Spleen (tissue), 13 donors: ENCODE data around the gene DNPH1. TPM values are rescaled to one million over a fixed set of nuclear protein-coding genes. Genes with fewer than 3 reads are reported as not detected.

Experiments used
- DNase-seq: peaks from one replicate; pipeline ENCODE4 v3.0.0-alpha.2; 2020
- H3K27ac ChIP-seq, 8 donors: fragments of 200-600 bp; sonication (generic) in 7 of 8; 1 replicate in 4 of 8; 2 replicates in 4 of 8; pipeline versions ENCODE4 v1.5.0 to v1.8.0; 2016 to 2021; ENCODE audit warnings: inconsistent platforms in 4 of 8, mild to moderate bottlenecking in 4 of 8, moderate library complexity in 1 of 8
- H3K27me3 ChIP-seq, 7 donors: fragments of 200-600 bp; sonication (generic) in 6 of 7; replicated peaks in 1 of 7; 1 replicate in 4 of 7; 2 replicates in 3 of 7; pipeline versions ENCODE4 v1.5.0 to v1.8.0; 2016 to 2021; ENCODE audit warnings: inconsistent platforms in 3 of 7, mild to moderate bottlenecking in 1 of 7
- H3K36me3 ChIP-seq, 6 donors: fragments of 200-600 bp; sonication (generic) in 5 of 6; 1 replicate in 4 of 6; 2 replicates in 2 of 6; pipeline versions ENCODE4 v1.5.0 to v1.8.0; 2016 to 2021; ENCODE audit warnings: inconsistent platforms in 2 of 6
- H3K4me1 ChIP-seq, 6 donors: fragments of 200-600 bp; sonication (generic) in 5 of 6; 1 replicate in 3 of 6; 2 replicates in 3 of 6; pipeline versions ENCODE4 v1.5.0 to v1.8.0; 2016 to 2021; ENCODE audit warnings: inconsistent platforms in 3 of 6
- H3K4me3 ChIP-seq, 8 donors: fragments of 200-600 bp; sonication (generic) in 7 of 8; 1 replicate in 4 of 8; 2 replicates in 4 of 8; pipeline versions ENCODE4 v1.5.0 to v1.8.0; 2016 to 2021; ENCODE audit warnings: inconsistent platforms in 4 of 8, mild to moderate bottlenecking in 4 of 8, moderate library complexity in 2 of 8
- H3K9me3 ChIP-seq, 8 donors: fragments of 200-600 bp; sonication (generic) in 7 of 8; 1 replicate in 4 of 8; 2 replicates in 4 of 8; pipeline versions ENCODE4 v1.5.0 to v1.8.0; 2016 to 2021; ENCODE audit warnings: inconsistent platforms in 4 of 8
- CTCF ChIP-seq, 11 experiments: fragments of 200-600 bp in 7 of 11; fragments of 450-650 bp in 4 of 11; sonication (generic) in 4 of 11; IDR thresholded peaks in 8 of 11; conservative IDR thresholded peaks in 3 of 11; 1 replicate in 7 of 11; 2 replicates in 4 of 11; pipeline versions ENCODE4 v1.4.0 to v1.8.0; 2016 to 2021; ENCODE audit warnings: antibody characterized with exemption in 11 of 11, inconsistent platforms in 4 of 11, mild to moderate bottlenecking in 1 of 11
- POLR2A ChIP-seq, 3 donors: fragments of 450-650 bp; IDR thresholded peaks; one replicate each; pipeline ENCODE4 v1.5.1; 2017; ENCODE audit warnings: antibody characterized with exemption in 3 of 3, mild to moderate bottlenecking in 1 of 3
- POLR2AphosphoS5 ChIP-seq, 3 donors: sonication (generic); formaldehyde crosslinking; IDR thresholded peaks; one replicate each; pipeline ENCODE4 v1.5.1; 2017; ENCODE audit warnings: antibody characterized with exemption in 3 of 3
- WGBS, 5 donors: extraction: QIAGEN DNeasy Blood & Tissue Kit in 3 of 5; methylation state at CpG; one replicate each; pipeline versions ENCODE4 v1.1.5 to v1.1.7; 2013 to 2018; 5-methylcytosine and 5-hydroxymethylcytosine counted together
- intact Hi-C: fragments of 100-400 bp; cut with DNase I; formaldehyde crosslinking; loops from one replicate; pipeline ENCODE4 v1.15.0; 2023; ENCODE audit warnings: low total_unique reads
- long read RNA-seq, 2 donors: transcript quantifications; one replicate each; lab custom pipeline, GENCODE V29; 2026
- polyA plus RNA-seq, 3 donors: library from polyadenylated mRNA; stranded (reverse); fragments of 200-250 nt; gene quantifications; one replicate each; pipeline ENCODE4 v1.2.1, GENCODE V29; 2013
- total RNA-seq, 7 donors: library from RNA; depleted of rRNA in 3 of 7; stranded (reverse); fragments of >200 nt in 3 of 7; fragmentation: NEBNext Ultra II Directional in 4 of 7; extraction: Animal tissue kit (Norgen Biotek cat#: 25700) in 4 of 7; gene quantifications; one replicate each; pipeline versions ENCODE4 v1.1.0 to v1.2.1, GENCODE V29; 2016 to 2021
- donor health status: healthy with polysubstance abuse.
- donor health status: DM: no; HTN: no; CAD: no; lungs with moderate emphysema.
- donor health status: DM: no; HTN: no; CAD: no.
- donor health status: Bipolar disorder and iron deficiency.
- donor health status: healthy.
- donor health status: DM: no; HTN: no; CAD: no.
- donor health status: DM: yes; HTN: yes; CAD: no.

The DNPH1 gene
- 10 to 100 TPM; 33.2 to 94.8 (median 54.0) TPM for total RNA-seq
- 100 to 1,000 TPM; 126 to 201 (median 153) TPM for polyA plus RNA-seq
- long read RNA-seq, donor 1, transcript DNPH1-201 (4 exons, 657 nt) = major isoform, 61 of 95 reads
- long read RNA-seq, donor 1, transcript DNPH1-202 (3 exons, 796 nt) = minor isoform, 7 of 95 reads
- long read RNA-seq, donor 1, partial matches to known transcripts = 26 of 95 reads
- long read RNA-seq, donor 1, other reads (novel, unspliced or antisense) = 0 of 95 reads
- long read RNA-seq, donor 2, transcript DNPH1-202 (3 exons, 796 nt) = minor isoform, 10 of 120 reads
- long read RNA-seq, donor 2, transcript DNPH1-201 (4 exons, 657 nt) = major isoform, 67 of 120 reads
- long read RNA-seq, donor 2, partial matches to known transcripts = 41 of 120 reads
- long read RNA-seq, donor 2, other reads (novel, unspliced or antisense) = 0 of 120 reads

GRCh38 chr6:43228951-43229802, at the start of gene DNPH1:
Gene DNPH1 (minus strand): TSS chr6:43229481. CDS start chr6:43229456, 25 bp downstream.
- DNase-seq = peak; percentile 95
- Histone ChIP-seq H3K4me1 (peaks cover 14 to 58% (median 36%) of the 10 kb centered on the region in 6 donors), H3K27ac (peak within 1 kb of the TSS; percentile 48 to 85 (median 80)), H3K36me3 (peaks cover 0 to 14% (median 0%) of the 10 kb centered on the region in 6 donors), H3K9me3 (no peaks in the 10 kb centered on the region), H3K27me3 (no peaks in the 10 kb centered on the region), H3K4me3 (peak within 1 kb of the TSS; percentile 55 to 77 (median 64))
- WGBS, 5 donors = 2 to 6% (median 2%) methylated on average over 24 to 82 of the region's 82 CpGs
- intact Hi-C loops = no loop called here
- TF ChIP-seq POLR2AphosphoS5 (IDR thresholded peaks at IDR 0.05) (peak; percentile 54 to 77 (median 76)), CTCF (IDR thresholded peaks at IDR 0.05 in 8 of 11, conservative IDR thresholded peaks at IDR 0.05 in 3 of 11) (peak; percentile 46 to 99 (median 94)), POLR2A (IDR thresholded peaks at IDR 0.05) (no peak)

- no peak for TF ChIP-seq CTCF (IDR thresholded peaks at IDR 0.05 in 8 of 11, conservative IDR thresholded peaks at IDR 0.05 in 3 of 11)
- no peak for TF ChIP-seq POLR2AphosphoS5 (IDR thresholded peaks at IDR 0.05)
- no peak for TF ChIP-seq POLR2A (IDR thresholded peaks at IDR 0.05)
- Histone ChIP-seq H3K27ac (no peak overlapping the region), H3K4me1 (peaks cover 4 to 25% (median 22%) of the 10 kb centered on the region in 6 donors), H3K36me3 (no peaks in the 10 kb centered on the region), H3K27me3 (peaks cover 0 to 70% (median 26%) of the 10 kb centered on the region in 7 donors), H3K9me3 (no peaks in the 10 kb centered on the region), H3K4me3 (no peak overlapping the region)
- WGBS, 5 donors = 65 to 86% (median 70%) methylated on average over 4 of the region's 4 CpGs
- DNase-seq = no peak
- intact Hi-C loops = no loop called here
These were observed 49.3 kb upstream of the DNPH1 start for GRCh38 chr6:43278524-43279078.

- TF ChIP-seq POLR2A (IDR thresholded peaks at IDR 0.05) = no peak
- no peak for TF ChIP-seq POLR2AphosphoS5 (IDR thresholded peaks at IDR 0.05)
- TF ChIP-seq CTCF (IDR thresholded peaks at IDR 0.05 in 8 of 11, conservative IDR thresholded peaks at IDR 0.05 in 3 of 11) = no peak
- no peak overlapping the region for H3K27ac ChIP-seq
- 82 to 91% (median 87%) methylated on average over 13 of the region's 13 CpGs for WGBS, 5 donors
- peaks cover 0 to 69% (median 21%) of the 10 kb centered on the region in 7 donors for H3K27me3 ChIP-seq
- no peaks in the 10 kb centered on the region for H3K9me3 ChIP-seq
- intact Hi-C loops = no loop called here
- H3K4me1 ChIP-seq = peaks cover 4 to 25% (median 22%) of the 10 kb centered on the region in 6 donors
- H3K36me3 ChIP-seq = no peaks in the 10 kb centered on the region
- no peak for DNase-seq
- H3K4me3 ChIP-seq = no peak overlapping the region
These were observed 48.6 kb upstream of the DNPH1 start for GRCh38 chr6:43277643-43278523.
